ENCODE data around the gene HOXC6.
"Not testable (repeated sequence)": the region's sequence is repeated elsewhere in the genome, so short reads cannot be mapped to it uniquely, and the experiment has no call there.

The HOXC6 gene

GRCh38 chr12:54052438-54053002 lies 24.3 kb downstream of the HOXC6 start:
- no peak for DNase-seq (ENCODE audit: low spot score)

GRCh38 chr12:54053003-54053750 lies 24.9 kb downstream of the HOXC6 start:
- FAIRE-seq (no peak), DNase-seq (ENCODE audit: low spot score) (no peak)

More at GRCh38 chr12:54052438-54053002, 24.3 kb downstream of the HOXC6 start:
- FAIRE-seq: no peak

DNA sequence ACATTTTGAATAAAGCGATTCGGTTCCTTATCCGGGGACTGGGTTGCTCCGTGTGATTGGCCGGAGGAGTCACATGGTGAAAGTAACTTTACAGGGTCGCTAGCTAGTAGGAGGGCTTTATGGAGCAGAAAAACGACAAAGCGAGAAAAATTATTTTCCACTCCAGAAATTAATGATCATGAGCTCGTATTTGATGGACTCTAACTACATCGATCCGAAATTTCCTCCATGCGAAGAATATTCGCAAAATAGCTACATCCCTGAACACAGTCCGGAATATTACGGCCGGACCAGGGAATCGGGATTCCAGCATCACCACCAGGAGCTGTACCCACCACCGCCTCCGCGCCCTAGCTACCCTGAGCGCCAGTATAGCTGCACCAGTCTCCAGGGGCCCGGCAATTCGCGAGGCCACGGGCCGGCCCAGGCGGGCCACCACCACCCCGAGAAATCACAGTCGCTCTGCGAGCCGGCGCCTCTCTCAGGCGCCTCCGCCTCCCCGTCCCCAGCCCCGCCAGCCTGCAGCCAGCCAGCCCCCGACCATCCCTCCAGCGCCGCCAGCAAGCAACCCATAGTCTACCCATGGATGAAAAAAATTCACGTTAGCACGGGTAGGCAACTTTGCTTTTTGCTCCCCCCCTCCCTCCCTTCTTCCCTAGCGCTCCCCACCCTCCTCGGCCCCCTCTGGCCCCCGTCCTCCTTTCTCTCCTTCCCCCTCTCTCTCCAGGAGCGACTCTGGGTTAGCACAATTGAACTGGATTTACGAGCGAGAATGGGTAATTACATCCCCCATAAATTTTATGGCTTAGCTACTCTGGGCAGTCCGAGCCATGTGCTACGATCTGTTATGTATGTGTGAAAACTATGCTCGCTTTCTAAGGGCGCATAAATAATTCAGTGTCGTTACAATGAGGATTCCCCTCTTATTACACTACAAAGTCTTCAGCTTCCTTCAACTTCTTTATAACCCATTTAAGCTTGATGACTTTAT lies 25.8 kb downstream of the HOXC6 start, which contains the start of gene HOXC4:
Gene HOXC4, plus strand, starts transcription at position 85 of the 991 bp plus-strand sequence. Its CDS starts 88 bp downstream, at position 173.
- FAIRE-seq (no peak), DNase-seq (ENCODE audit: low spot score) (no peak)

- no peak for DNase-seq (ENCODE audit: low spot score)
- FAIRE-seq: no peak
These were observed 26.5 kb downstream of the HOXC6 start for GRCh38 chr12:54054742-54055194.

- no peak for DNase-seq (ENCODE audit: low spot score)
- FAIRE-seq: no peak
These were observed 27.3 kb downstream of the HOXC6 start for GRCh38 chr12:54055552-54055951.

GRCh38 chr12:54056110-54056509 lies 27.9 kb downstream of the HOXC6 start:
- DNase-seq (ENCODE audit: low spot score) (no peak), FAIRE-seq (no peak)

GRCh38 chr12:54058128-54058768 lies 30.0 kb downstream of the HOXC6 start:
- no peak for FAIRE-seq

DNA sequence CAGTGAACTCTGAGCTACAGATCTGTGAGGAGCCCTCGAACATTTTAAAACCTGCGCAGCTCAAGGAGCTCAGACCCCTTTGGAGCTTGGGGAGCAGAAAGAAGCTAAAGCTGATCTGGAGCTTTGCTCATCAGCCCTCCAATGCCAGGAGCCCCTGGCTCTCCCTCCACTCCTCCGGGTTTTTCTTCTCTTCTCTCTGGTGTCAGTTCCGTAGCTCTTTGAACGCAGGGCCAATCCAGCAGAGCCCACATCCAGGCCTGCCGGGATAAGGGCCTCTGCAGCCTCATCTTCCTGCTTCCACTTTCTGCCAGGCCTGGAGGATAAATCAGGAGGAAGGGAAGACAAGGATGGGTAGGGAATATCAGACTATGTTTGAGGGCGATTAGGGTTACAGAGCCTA lies 31.4 kb downstream of the HOXC6 start:
- DNase-seq (ENCODE audit: low spot score): no peak
- FAIRE-seq: no peak

More at GRCh38 chr12:54058128-54058768, 30.0 kb downstream of the HOXC6 start:
- DNase-seq (ENCODE audit: low spot score): no peak

DNA sequence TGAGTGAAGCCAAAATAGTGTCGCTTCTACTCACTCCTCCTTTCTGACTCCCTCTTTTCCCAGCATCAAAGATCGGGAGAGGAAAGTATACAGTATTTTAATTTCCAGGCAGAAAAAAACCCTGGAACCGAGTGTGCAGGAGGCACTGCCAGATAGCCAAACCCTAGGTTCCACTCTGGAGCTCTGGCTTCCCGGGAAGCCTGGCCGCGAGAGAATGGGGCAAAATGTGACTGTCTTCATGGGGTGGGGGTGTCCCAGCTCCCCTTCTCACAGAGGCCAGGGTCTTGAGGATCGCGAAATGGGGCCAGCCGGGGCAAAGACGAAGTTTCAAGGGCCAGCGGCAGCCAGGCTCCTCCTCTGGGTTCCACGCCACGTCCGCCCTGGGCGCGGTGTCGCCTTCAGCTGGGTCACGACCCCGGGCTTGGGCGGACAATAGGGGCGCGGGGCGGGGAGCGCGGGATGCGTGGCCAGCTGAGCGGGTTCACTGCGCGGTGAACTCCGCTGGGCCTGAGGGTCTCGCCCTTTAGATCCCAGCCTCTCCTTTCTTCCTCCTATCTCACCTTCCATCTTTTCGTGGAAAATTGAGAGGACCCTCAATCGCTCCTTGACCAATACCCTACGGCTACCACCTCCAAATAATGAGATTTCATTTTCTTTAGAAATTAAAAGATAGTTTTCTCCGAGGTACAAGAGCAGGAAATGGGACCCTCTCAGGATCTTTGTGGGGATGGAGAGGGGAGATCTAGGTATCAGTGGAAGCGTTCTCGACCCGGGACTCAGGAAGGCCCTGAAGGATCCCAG lies 32.1 kb downstream of the HOXC6 start:
- no peak for FAIRE-seq
- DNase-seq (ENCODE audit: low spot score): no peak

DNA sequence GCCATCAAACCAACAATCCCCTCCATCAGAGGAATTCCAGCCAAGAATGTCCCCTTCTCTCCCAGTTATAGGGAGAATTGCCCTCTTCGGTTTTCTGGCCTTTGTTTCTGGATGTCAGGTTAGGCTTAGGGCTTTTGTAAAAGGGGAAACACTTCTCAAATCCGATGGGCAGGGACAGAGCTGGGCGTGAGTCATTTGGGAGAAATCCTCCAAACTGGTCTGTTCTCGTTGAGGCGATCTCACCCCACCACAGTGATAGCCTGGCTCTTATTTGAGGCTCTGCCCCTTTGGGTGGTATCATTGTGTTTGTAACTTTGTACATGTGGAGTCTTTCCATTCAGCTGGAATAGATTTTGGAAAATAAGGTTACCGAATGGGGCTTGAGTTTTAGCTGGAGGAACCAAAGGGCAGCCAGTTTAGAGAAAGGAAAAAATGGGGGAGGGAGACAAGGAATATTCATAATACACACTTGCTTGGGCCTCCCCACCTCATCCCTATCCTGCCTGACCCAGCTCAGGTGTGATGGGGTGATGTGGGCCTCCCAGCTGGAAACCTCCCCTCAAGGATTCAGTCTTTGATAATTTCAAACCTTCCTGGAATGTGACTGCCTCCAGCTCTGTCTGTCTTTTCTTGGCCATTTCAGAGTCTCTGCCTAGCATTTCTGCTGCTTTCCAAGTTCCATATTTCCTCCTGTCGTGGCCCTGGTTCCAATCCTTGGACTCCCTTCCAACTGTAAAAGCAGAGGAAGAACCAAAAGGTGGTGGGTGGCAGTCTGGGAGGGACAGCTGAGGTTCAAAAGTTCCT lies 32.9 kb downstream of the HOXC6 start:
- FAIRE-seq: no peak
- DNase-seq (ENCODE audit: low spot score): no peak

- no peak for FAIRE-seq
- DNase-seq (ENCODE audit: low spot score): no peak
These were observed 37.4 kb downstream of the HOXC6 start for GRCh38 chr12:54065677-54066076.

DNA sequence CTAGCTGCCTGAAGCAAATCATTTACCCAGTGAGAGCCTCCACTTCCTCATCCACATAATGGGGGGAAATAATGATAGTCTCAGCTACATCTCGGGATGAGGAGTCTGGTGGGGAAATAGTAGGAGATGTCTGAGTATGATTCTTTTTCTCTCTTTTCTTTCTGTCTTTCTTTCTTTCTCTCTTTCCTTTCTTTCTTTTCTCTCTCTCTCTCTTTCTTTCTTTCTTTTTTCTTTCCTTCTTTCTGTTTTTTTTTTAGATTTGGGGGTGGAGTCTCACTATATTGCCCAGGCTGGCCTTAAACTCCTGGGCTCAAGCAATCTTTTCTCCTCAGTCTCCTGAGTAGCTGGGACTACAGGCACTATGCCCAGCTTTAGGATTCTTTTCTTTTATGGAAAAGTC lies 38.2 kb downstream of the HOXC6 start:
- DNase-seq (ENCODE audit: low spot score) (no peak), FAIRE-seq (no peak)

- FAIRE-seq (no peak), DNase-seq (ENCODE audit: low spot score) (no peak)
These were observed 40.3 kb downstream of the HOXC6 start for GRCh38 chr12:54068418-54069070.

- no peak for FAIRE-seq
- no peak for DNase-seq (ENCODE audit: low spot score)
These were observed 43.7 kb downstream of the HOXC6 start for GRCh38 chr12:54071942-54072341.

DNA sequence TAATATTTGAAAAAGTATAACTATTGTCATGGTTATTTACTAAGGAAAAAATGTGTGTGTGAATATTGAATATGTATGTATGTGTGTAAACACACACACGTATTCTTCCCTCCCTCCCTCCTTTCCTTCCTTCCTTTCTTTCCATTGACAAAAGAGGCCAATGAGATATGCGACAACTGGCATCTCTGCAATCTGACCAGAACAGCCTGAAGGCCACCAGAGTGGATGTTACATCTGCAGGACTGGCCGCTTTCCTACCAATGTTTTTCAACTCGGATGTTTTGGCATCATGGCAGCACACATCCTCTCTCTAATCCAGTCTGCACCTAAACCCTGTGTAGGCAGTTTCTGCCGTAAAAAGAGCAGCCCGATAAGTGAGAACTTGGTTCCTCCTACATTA lies 46.1 kb downstream of the HOXC6 start:
- FAIRE-seq: no peak
- no peak for DNase-seq (ENCODE audit: low spot score)

GRCh38 chr12:54075409-54075808 lies 47.2 kb downstream of the HOXC6 start:
- no peak for FAIRE-seq
- DNase-seq (ENCODE audit: low spot score): no peak

- DNase-seq (ENCODE audit: low spot score): no peak
- FAIRE-seq: no peak
These were observed 47.7 kb downstream of the HOXC6 start for GRCh38 chr12:54075974-54076373.

GRCh38 chr12:54077843-54078242 lies 49.6 kb downstream of the HOXC6 start:
- not testable (repeated sequence) for FAIRE-seq; DNase-seq (ENCODE audit: low spot score)

GRCh38 chr12:54079115-54079514 lies 50.9 kb downstream of the HOXC6 start:
- not testable (repeated sequence) for DNase-seq (ENCODE audit: low spot score); FAIRE-seq

Data from urothelium cell line (cell line).